HepG2 (cell line): ENCODE results near the gene PRH2. TPM values are rescaled to one million over a fixed set of nuclear protein-coding genes. Genes with fewer than 3 reads are reported as not detected.

Source experiments
- ATAC-seq: fragments of 200-7000 bp; cut with Tn5 transposase; 3 replicates; pipeline ENCODE4 v1.9.1; 2020; ENCODE audit warnings: mild to moderate bottlenecking, moderate library complexity
- Bru-seq: library from RNA; stranded (reverse); fragments of 400-500 nt; gene quantifications from one replicate; lab custom pipeline; 2021; lab: Mats Ljungman, UMichigan
- BruChase-seq, 2 experiments: library from RNA; stranded (reverse); fragments of 400-500 nt; gene quantifications; one replicate each; lab custom pipeline; 2021; lab: Mats Ljungman, UMichigan
- BruUV-seq: library from RNA; stranded (reverse); fragments of 400-500 nt; replicated peaks from 2 replicates; lab custom pipeline; 2021; lab: Mats Ljungman, UMichigan
- CTCF ChIA-PET: fragments of 300-600 bp; formaldehyde crosslinking; extraction: SDS; loops from one replicate; lab custom pipeline; 2021; ENCODE audit warnings: low total read pairs, inconsistent platforms, low intra/inter-chr PET ratio; lab: Yijun Ruan, JAX
- POLR2A ChIA-PET: fragments of 350-600 bp; sonication (Branson Sonifier 250); formaldehyde crosslinking; loops from one replicate; lab custom pipeline; 2020; ENCODE audit warnings: antibody characterized with exemption, inconsistent platforms; lab: Yijun Ruan, JAX
- DNase-seq: peaks from one replicate; pipeline ENCODE4 v3.0.0-alpha.2; 2015; ENCODE audit warnings: low spot score
- FAIRE-seq: peaks from 3 replicates; lab custom pipeline; 2011; peaks lifted over from hg19 to GRCh38; lab: Jason Lieb, UNC
- H2AFZ ChIP-seq: one replicate; pipeline ENCODE4 v1.6.1; 2011; ENCODE audit warnings: low read length, inconsistent platforms
- H3K27ac ChIP-seq: fragments of 300-600 bp; 3 replicates; pipeline ENCODE4 v1.8.0; 2011; ENCODE audit warnings: mixed run types, mild to moderate bottlenecking, mixed read lengths, low read length, inconsistent platforms; ENCODE audit not compliant: insufficient read depth; ENCODE audit errors: extremely low read length
- H3K27me3 ChIP-seq, 2 experiments: fragments of 200-600 bp in 1 of 2; 2 replicates in 1 of 2; 3 replicates in 1 of 2; pipeline versions ENCODE4 v1.6.0 to v1.8.0; 2011; ENCODE audit warnings: low read length in 2 of 2, mild to moderate bottlenecking in 2 of 2, moderate library complexity in 2 of 2, inconsistent platforms in 1 of 2; ENCODE audit not compliant: insufficient read depth in 2 of 2, control insufficient read depth in 1 of 2
- H3K36me3 ChIP-seq, 2 experiments: fragments of 200-600 bp in 1 of 2; replicated peaks in 1 of 2; 2 replicates in 1 of 2; 3 replicates in 1 of 2; pipeline versions ENCODE4 v1.5.1 to v1.8.0; 2011; ENCODE audit warnings: low read length in 2 of 2, inconsistent platforms in 1 of 2; ENCODE audit not compliant: insufficient read depth in 2 of 2, control insufficient read depth in 1 of 2
- H3K4me1 ChIP-seq: 2 replicates; pipeline ENCODE4 v1.5.1; 2012; ENCODE audit warnings: low read length, inconsistent platforms; ENCODE audit not compliant: insufficient read depth
- H3K4me2 ChIP-seq: 2 replicates; pipeline ENCODE4 v1.6.0; 2011; ENCODE audit warnings: low read depth, low read length, inconsistent platforms
- H3K4me3 ChIP-seq, 3 experiments: fragments of 200-600 bp in 1 of 3; sonication (generic), shearing (Covaris generic) in 1 of 3; replicated peaks in 1 of 3; 2 replicates each; pipeline ENCODE4 v1.5.1; 2011 to 2016; ENCODE audit warnings: low read length in 3 of 3, inconsistent platforms in 2 of 3, low read depth in 2 of 3, mild to moderate bottlenecking in 2 of 3, control low read depth in 1 of 3, mixed read lengths in 1 of 3; ENCODE audit not compliant: insufficient read depth in 1 of 3
- H3K79me2 ChIP-seq: one replicate; pipeline ENCODE4 v1.6.1; 2011; ENCODE audit warnings: low read length, inconsistent platforms; ENCODE audit not compliant: insufficient read depth
- H3K9ac ChIP-seq: 2 replicates; pipeline ENCODE4 v1.6.0; 2011; ENCODE audit warnings: mild to moderate bottlenecking, low read depth, low read length, inconsistent platforms; ENCODE audit not compliant: insufficient read depth
- H3K9me3 ChIP-seq: 2 replicates; pipeline ENCODE4 v1.5.1; 2012; ENCODE audit warnings: mild to moderate bottlenecking, low read length
- H4K20me1 ChIP-seq: 2 replicates; pipeline ENCODE4 v1.6.0; 2011; ENCODE audit warnings: inconsistent platforms, mild to moderate bottlenecking, low read length, moderate library complexity; ENCODE audit not compliant: insufficient read depth
- ATF4 ChIP-seq, 2 experiments: fragments of 450-650 bp in 1 of 2; sonication (generic) in 1 of 2; formaldehyde crosslinking; IDR thresholded peaks; 2 replicates each; pipeline versions ENCODE4 v1.5.0 to v1.8.0; 2020 to 2022; ENCODE audit warnings: mild to moderate bottlenecking in 1 of 2, missing genetic modification reagents in 1 of 2
- CCDC6 ChIP-seq: sonication (generic); formaldehyde crosslinking; IDR thresholded peaks from 2 replicates; pipeline ENCODE4 v1.8.1; 2022; ENCODE audit warnings: mild to moderate bottlenecking, missing genetic modification reagents, moderate library complexity
- HMGA1 ChIP-seq: sonication (generic); formaldehyde crosslinking; conservative IDR thresholded peaks from 2 replicates; pipeline ENCODE4 v1.4.0; 2020; ENCODE audit warnings: missing genetic modification reagents
- HNF4A ChIP-seq: sonication (generic); formaldehyde crosslinking; IDR thresholded peaks from 2 replicates; pipeline ENCODE4 v1.4.0; 2020; ENCODE audit warnings: missing genetic modification reagents
- KAT2B ChIP-seq: fragments of 150-350 bp; IDR thresholded peaks from 2 replicates; pipeline ENCODE4 v1.6.1; 2014; ENCODE audit warnings: low read depth, low read length, borderline replicate concordance
- PATZ1 ChIP-seq: sonication (generic); formaldehyde crosslinking; IDR thresholded peaks from 2 replicates; pipeline ENCODE4 v1.4.0; 2020; ENCODE audit warnings: missing genetic modification reagents
- POLR2A ChIP-seq, 2 experiments: IDR thresholded peaks; 2 replicates each; pipeline ENCODE4 v1.6.1; 2011; ENCODE audit warnings: low read depth in 2 of 2, low read length in 2 of 2, mild to moderate bottlenecking in 1 of 2, moderate library complexity in 1 of 2; ENCODE audit not compliant: insufficient read depth in 1 of 2
- SRSF1 ChIP-seq: fragments of 200-400 bp; formaldehyde crosslinking; optimal IDR thresholded peaks from 2 replicates; pipeline ENCODE3; 2017; ENCODE audit warnings: mild to moderate bottlenecking, low read depth, low read length, moderate library complexity
- ZFP37 ChIP-seq: sonication (generic); formaldehyde crosslinking; IDR thresholded peaks from 2 replicates; pipeline ENCODE4 v1.4.0; 2020; ENCODE audit warnings: missing genetic modification reagents, borderline replicate concordance
- ZIK1 ChIP-seq: sonication (generic); formaldehyde crosslinking; IDR thresholded peaks from 2 replicates; pipeline ENCODE4 v1.5.0; 2020; ENCODE audit warnings: mild to moderate bottlenecking, low read depth, missing genetic modification reagents, borderline replicate concordance
- WGBS: methylation state at CpG from one replicate; pipeline ENCODE4 v1.1.6; 2017; ENCODE audit warnings: low lambda C conversion rate; 5-methylcytosine and 5-hydroxymethylcytosine counted together
- in situ Hi-C: cut with HindIII; loops from 2 replicates; pipeline ENCODE4 v1.10.0; 2017; ENCODE audit warnings: low pct_unique_long_range_greater_than_20kb; ENCODE audit not compliant: extremely low pct_ligation_motif_present
- intact Hi-C: fragments of 100-400 bp; cut with micrococcal nuclease; formaldehyde crosslinking; loops from one replicate; pipeline ENCODE4 v1.10.0; 2022; ENCODE audit not compliant: unreplicated experiment
- long read RNA-seq, 2 experiments: library from RNA in 1 of 2; library from polyadenylated mRNA in 1 of 2; stranded (forward) in 1 of 2; unstranded in 1 of 2; transcript quantifications; one replicate each; pipeline ENCODE4 v2.0.0, GENCODE V29; 2019 to 2022
- polyA minus RNA-seq, 3 experiments: library from RNA; depleted of rRNA, polyadenylated mRNA; stranded (reverse); fragments of >200 nt; gene quantifications; 2 replicates each; pipeline ENCODE4 v1.2.3, GENCODE V29; 2011; ENCODE audit warnings: low replicate concordance in 1 of 3
- polyA plus RNA-seq, 8 experiments: library from polyadenylated mRNA; depleted of rRNA in 3 of 8; stranded (reverse) in 7 of 8; unstranded in 1 of 8; fragments of >200 nt; fragmentation: Illumina TruSeq in 4 of 8; extraction: Trizol in 4 of 8; gene quantifications; 2 replicates each; pipeline versions ENCODE4 v1.2.1 to v1.2.3, GENCODE V29; 2011 to 2016; ENCODE audit warnings: low read depth in 4 of 8, missing spikeins in 1 of 8, mixed read lengths in 1 of 8; ENCODE audit not compliant: insufficient read depth in 1 of 8
- total RNA-seq, 5 experiments: library from RNA; depleted of rRNA; stranded (reverse); fragments of >200 nt; fragmentation: Illumina TruSeq; extraction: Trizol; gene quantifications; 2 replicates each; pipeline ENCODE4 v1.2.3, GENCODE V29; 2016; ENCODE audit warnings: low read depth in 1 of 5
- TF ChIP-seq, protein P1 (sequence below): sonication (generic); formaldehyde crosslinking; IDR thresholded peaks from 2 replicates; pipeline ENCODE4 v1.4.0; 2020; ENCODE audit warnings: mild to moderate bottlenecking, missing genetic modification reagents

PRH2 gene
- 0.24 TPM in 1 of 2 replicates, not detected in the other for total RNA-seq (2016; rRNA removed; fragmentation: Illumina TruSeq; extraction: Trizol)
- total RNA-seq (2016; cell fraction: cytosol; rRNA removed; fragmentation: Illumina TruSeq; extraction: Trizol; ENCODE audit: low read depth): 0.44 TPM in 1 of 2 replicates, not detected in the other
- not detected in 2 replicates for total RNA-seq (2016; cell fraction: insoluble cytoplasmic fraction; rRNA removed; fragmentation: Illumina TruSeq; extraction: Trizol)
- not detected in 2 replicates for total RNA-seq (2016; cell fraction: membrane; rRNA removed; fragmentation: Illumina TruSeq; extraction: Trizol)
- total RNA-seq (2016; cell fraction: nucleus; rRNA removed; fragmentation: Illumina TruSeq; extraction: Trizol): 0.81 TPM in 1 of 2 replicates, not detected in the other
- 0.48 and 1.3 TPM in 2 replicates for polyA plus RNA-seq (2011; rRNA removed)
- 0.97 and 1.1 TPM in 2 replicates for polyA plus RNA-seq (2011; cell fraction: cytosol; rRNA removed)
- 1.5 and 2.1 TPM in 2 replicates for polyA plus RNA-seq (2011; cell fraction: nucleus; rRNA removed)
- polyA plus RNA-seq (2012): 0.77 and 1.9 TPM in 2 replicates
- polyA plus RNA-seq (2016; cell fraction: cytosol; fragmentation: Illumina TruSeq; extraction: Trizol; ENCODE audit: low read depth): not detected in 2 replicates
- polyA plus RNA-seq (2016; cell fraction: insoluble cytoplasmic fraction; fragmentation: Illumina TruSeq; extraction: Trizol; ENCODE audit: low read depth): not detected in 2 replicates
- polyA plus RNA-seq (2016; cell fraction: membrane; fragmentation: Illumina TruSeq; extraction: Trizol; ENCODE audit: low read depth): not detected in 2 replicates
- not detected in 2 replicates for polyA plus RNA-seq (2016; cell fraction: nucleus; fragmentation: Illumina TruSeq; extraction: Trizol; ENCODE audit: insufficient read depth, low read depth)
- polyA minus RNA-seq (2011; rRNA and poly(A)+ RNA removed; ENCODE audit: low replicate concordance): 0.76 and 5.4 TPM in 2 replicates
- polyA minus RNA-seq (2011; cell fraction: cytosol; rRNA and poly(A)+ RNA removed): not detected in 2 replicates
- polyA minus RNA-seq (2011; cell fraction: nucleus; rRNA and poly(A)+ RNA removed): 4.0 and 4.8 TPM in 2 replicates
- Bru-seq, nascent RNA: not detected
- BruChase-seq, experiment 1, labeled RNA remaining after a 6-hour chase: not detected
- not detected for BruChase-seq, experiment 2, labeled RNA remaining after a 2-hour chase
- long read RNA-seq, experiment 1: 0 reads
- long read RNA-seq, experiment 2: 0 reads

GRCh38 chr12:10928746-10929286 lies at the start of gene PRH2:
Gene PRH2, plus strand, starts transcription at chr12:10929236. Its CDS starts 38 bp downstream, at chr12:10929274.
- Histone ChIP-seq H3K36me3 (no peaks in the 10 kb centered on the region), H4K20me1 (no peaks in the 10 kb centered on the region), H3K79me2 (no peaks in the 10 kb centered on the region), H3K4me2 (no peak within 1 kb of the TSS), H2AFZ (no peak within 1 kb of the TSS), H3K4me3 (no peak within 1 kb of the TSS), H3K4me1 (peaks cover 18% of the 10 kb centered on the region), H3K9ac (no peak within 1 kb of the TSS), H3K9me3 (no peaks in the 10 kb centered on the region), H3K27me3 (no peaks in the 10 kb centered on the region), H3K27ac (peak within 1 kb of the TSS; percentile 25)
- CTCF ChIA-PET: no interaction called here
- POLR2A ChIA-PET: interaction anchor here (1.1 kb wide), 1 partner anchor 37 kb away, joined by 4 read pairs; no protein-coding TSS in a partner anchor
- FAIRE-seq: no peak
- WGBS: 87% methylated on average over 5 of the region's 5 CpGs
- DNase-seq: peak; percentile 15
- ATAC-seq: peak; percentile 70
- intact Hi-C loops (no loop called here), in situ Hi-C loops (no loop called here)
- no TSS peak for BruUV-seq
- TF ChIP-seq, protein P1, sequence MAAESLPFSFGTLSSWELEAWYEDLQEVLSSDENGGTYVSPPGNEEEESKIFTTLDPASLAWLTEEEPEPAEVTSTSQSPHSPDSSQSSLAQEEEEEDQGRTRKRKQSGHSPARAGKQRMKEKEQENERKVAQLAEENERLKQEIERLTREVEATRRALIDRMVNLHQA: no peak
- TF ChIP-seq ZIK1 (CRISPR knock-in tag) (no peak), CCDC6 (CRISPR knock-in tag) (no peak), PATZ1 (CRISPR knock-in tag) (no peak), KAT2B (no peak), ZFP37 (CRISPR knock-in tag) (no peak), ATF4 (CRISPR knock-in tag; IDR thresholded peaks at IDR 0.05) (no peak), SRSF1 (no peak), HMGA1 (CRISPR knock-in tag) (no peak), POLR2A (IDR thresholded peaks at IDR 0.05; ENCODE audit: insufficient read depth in 1 of 2, low read depth in 2 of 2, low read length in 2 of 2) (no peak), HNF4A (CRISPR knock-in tag) (0 out of 2 replicates have a peak, but pooled peaks have one; percentile 12)
